ENCODE measurements around the gene RBMS2.
"Not testable (repeated sequence)": the region's sequence is repeated elsewhere in the genome, so short reads cannot be mapped to it uniquely, and the experiment has no call there.

The RBMS2 gene, protein sequence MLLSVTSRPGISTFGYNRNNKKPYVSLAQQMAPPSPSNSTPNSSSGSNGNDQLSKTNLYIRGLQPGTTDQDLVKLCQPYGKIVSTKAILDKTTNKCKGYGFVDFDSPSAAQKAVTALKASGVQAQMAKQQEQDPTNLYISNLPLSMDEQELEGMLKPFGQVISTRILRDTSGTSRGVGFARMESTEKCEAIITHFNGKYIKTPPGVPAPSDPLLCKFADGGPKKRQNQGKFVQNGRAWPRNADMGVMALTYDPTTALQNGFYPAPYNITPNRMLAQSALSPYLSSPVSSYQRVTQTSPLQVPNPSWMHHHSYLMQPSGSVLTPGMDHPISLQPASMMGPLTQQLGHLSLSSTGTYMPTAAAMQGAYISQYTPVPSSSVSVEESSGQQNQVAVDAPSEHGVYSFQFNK

DNA sequence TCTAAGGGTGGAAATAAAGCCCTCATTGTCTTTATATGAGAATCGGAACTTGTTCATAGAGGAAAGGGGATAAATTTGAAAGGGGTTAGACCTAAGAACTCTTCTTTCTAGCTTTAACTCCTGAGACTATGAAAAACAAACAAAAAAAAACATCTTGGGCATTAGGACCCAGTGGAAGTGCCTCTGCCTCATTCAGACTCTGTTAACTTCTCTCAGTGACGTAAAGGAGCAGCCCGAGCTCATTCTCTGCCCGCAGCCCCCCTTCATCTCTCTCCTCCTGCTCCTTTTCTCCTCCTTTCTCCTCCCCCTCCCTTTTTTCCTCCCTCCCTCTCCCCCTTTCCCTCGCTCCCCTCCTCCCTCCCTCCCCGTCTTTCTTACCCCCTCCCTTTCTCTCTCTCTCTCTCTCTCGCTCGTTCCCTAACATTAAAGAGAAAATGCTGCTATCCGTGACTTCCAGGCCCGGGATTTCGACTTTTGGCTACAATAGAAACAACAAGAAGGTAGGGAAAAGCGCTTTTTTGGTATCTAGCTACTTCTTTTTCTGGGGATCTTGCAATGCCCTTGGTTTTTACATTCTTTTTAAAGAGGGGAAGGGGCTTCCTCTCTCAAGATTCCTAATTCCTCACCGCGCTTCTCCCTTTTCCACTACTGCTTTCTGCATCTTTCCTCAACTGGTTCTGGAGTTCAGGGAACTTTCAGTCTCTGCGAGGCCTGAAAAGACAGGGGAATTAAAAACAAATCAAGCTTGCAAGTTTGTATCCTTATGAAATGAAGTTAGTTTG lies at the start of gene RBMS2:
RBMS2 (plus strand) TSS at position 231 of the 782 bp plus-strand sequence; CDS start at position 435, 204 bp downstream.
- DNase-seq: peak in 51 of 56 donors; percentile 1 to 84 (median 49)

DNA sequence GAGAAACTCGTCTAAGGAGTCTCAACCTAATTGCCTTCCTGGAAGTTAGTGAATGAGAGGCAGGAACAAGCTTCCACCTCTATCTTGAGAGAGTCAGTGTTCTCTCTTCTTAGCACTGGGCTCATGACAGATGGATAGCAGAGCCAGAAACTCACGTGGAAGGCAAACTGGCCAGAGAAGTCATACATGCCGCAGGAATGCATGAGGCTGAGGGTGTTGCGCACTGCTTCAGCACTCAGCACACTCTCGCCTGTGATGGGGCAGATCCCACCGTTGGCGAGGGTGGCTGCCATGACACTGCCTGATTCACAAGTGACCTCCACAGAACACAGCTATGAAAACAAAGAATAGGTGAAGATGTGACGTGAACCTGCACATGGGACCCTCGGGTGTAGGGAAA lies 47.2 kb upstream of the RBMS2 start:
- DNase-seq: no peak

DNA sequence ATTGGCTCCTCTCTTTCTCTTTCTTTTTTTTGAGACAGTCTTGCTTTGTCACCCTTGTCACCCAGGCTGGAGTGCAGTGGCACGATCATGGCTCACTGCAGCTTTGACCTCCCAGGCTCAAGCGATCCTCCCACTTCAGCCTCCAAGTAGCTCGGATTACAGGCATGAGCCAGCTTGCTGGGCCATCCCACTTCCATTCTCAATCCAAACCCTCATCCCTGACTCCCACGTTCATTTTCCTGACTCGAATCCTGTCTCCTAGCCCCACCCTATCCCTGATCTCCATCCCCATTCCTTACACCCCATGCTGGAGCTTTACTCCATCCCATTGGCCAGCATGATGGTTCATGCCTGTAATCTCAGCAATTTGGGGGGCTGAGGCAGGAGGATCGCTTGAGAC lies 45.5 kb upstream of the RBMS2 start:
- DNase-seq: no peak

DNA sequence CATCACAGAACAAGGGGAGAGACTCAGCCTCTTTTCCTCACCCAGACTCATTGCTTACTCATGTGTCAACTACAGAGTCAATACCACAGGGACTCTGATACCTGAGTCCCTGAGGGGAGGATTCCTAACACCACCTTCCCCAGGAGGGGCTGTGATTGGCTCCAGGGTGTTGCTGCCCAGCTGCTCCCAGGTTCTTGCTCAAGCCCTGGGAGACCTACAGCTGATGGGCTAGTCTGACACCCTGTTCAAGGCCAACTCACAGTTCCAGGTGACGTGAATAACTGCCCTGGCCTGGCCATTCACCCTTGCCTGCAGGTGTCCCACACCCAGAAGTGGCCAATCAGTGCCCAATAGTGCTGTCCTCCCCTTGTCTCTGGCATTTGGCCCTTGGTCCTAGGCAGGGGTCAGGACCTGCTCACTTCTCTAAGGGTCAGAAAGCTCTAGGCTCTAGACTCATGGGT lies 44.6 kb upstream of the RBMS2 start:
- DNase-seq: no peak

DNA sequence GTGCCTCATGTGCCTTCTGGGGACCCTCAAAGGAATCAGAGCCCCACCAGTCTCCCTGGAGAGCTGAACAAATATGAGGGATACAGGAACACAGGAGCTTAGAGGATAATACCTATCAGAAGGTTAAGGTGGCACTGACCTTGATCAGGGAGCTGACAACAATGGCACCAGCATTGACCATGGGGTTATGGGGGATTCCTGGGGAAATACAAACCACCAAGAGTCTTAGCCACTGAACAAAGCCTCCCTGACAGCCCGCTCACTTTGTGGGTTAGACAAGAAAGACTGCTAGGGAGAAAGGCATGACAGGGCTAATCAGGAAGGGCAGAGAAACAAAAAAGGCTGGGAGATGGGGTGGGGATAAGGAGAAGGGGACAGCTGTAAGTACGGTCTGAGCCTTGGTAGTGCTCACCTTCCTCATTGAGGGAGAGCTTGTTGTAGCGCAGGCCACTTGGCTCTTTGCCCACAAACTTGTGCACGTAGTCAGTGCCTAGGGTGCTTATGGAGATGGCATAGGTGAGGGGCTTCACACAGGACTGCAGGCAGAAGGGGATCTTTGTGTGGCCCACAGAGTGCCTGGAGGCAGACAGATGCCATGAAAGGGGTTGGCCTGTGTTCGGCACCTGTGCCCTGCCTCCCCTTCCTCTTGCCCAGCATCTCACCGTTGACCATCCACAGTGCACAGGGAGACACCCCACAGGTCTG lies 43.9 kb upstream of the RBMS2 start:
- DNase-seq: no peak

DNA sequence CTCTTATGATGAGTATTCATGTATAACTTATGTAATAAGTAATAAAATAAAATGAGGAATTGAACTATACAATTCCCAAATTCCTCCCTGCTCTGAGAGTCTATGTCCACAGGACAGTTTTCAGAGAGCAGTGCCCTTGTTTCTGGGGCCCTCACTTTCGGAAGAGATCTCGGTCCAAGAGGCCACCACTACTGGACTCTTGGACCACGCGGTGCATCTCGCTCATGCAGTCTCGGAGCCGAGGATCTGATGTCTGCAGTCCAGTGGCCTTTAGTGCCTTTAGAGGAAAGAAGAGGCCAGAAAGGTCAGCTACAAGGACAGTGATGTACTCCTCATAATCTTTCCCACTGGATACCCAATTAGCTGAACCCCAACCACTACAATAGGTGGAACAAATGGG lies 42.0 kb upstream of the RBMS2 start:
- DNase-seq: no peak

DNA sequence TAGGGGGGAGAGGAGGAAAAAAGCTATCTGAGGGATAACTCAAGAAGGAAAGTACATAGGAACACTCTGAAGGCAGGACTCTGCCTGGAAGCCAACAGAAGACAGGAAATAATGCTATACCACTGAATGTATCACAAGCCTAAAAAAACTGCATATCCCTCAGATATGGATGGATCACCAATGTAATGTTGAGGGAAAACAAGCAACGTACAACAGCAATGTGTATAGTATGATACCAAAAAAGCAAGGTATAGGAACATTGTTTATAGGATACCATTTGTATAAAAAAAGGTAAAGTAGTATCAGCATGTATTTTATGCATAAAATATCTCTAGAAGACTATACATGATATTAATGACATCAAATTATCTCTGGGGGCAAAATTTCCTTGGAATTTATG lies 37.1 kb upstream of the RBMS2 start:
- no peak for DNase-seq

DNA sequence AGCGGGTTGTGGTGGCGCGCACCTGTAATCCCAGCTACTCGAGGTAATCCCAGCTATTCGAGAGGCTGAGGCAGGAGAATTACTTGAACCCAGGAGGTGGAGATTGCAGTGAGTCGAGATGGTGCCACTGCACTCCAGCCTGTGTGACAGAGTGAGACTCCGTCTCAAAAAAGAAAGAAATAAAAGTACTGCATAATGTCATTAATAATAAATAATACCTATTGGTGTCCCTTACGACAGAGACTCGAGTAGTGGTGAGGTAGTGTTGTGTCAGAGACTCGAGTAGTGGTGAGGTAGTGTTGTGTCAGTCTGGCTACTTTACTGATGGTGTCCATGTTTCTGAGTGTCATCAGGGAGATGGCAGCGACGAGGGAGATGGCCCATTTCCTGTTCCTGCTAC lies 34.9 kb upstream of the RBMS2 start:
- DNase-seq: no peak

DNA sequence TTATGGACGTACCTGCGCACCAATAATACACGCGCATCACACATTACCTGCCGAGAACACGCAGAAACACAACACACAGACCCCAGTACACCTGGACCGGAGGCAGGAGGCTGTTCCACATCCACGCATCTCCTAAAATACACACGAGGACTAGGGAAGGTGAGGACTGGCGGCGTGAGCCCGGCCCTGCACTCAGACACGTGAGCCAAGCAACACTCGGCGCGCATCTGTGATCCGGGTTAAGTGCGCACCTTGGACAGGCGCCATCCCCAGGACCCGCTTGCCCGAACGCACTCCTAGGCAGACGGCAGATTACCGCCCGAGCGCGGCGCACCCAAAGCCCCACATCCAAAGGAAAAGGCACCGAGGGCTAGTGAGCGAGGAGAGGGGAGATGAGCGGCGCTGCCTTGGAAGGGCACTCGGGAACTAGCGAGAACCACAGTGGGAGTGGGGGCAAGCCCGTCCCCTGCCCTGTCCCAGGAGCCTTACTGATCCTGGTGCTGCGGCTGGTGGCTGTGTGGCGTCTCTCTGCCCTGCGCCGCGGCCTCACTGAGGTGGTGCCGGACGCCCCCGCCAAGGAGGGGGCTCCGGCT lies 34.1 kb upstream of the RBMS2 start:
- DNase-seq: peak in 21 of 56 donors; percentile 10 to 53 (median 26)

DNA sequence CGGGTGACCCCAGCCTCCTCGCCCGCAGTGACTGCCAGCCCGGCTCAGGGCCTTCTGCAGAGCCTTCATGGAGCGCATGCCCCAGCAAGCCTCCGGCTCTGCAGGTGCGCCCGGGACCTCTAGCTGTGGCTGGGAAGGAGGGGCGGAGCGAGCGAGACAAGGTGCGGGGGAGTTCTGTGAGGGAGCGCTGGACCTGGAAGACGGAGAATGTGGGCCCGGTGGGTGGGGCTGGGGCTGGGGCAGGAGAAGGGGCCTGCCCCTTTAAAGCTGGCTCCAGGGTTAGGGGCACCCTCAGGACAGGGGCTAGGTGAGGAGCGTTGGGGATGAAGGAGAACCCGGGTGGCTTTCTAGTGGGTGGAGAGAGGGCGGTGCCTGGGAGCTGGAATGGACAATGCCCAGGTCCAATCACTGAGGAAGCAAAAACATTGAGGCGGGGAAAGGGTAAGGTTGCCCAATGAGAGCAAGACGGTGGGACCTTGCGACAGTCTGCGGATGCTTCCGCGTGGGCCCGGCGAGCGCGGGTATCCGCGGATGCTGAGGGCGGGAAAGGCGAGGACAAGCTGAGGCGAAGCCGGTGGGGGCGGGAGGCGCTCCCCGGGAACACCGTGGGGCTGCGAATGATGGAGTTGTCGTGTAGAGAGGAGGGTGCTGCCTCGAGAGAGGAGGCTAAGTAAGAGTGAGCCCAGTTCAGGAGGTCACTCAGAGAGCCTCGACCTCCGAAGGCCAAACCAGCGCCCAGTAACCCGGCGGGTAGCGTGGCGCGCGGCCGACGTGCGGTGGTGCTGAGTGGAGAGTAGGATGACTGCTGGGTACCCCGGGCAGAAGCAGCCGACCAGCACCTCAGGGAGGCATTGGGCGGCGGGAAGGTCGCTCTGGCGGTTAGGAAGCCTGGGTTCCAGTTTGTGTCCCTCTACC lies 33.3 kb upstream of the RBMS2 start, which contains the start of gene GLS2:
GLS2 (minus strand) TSS at position 121 of the 915 bp plus-strand sequence; CDS start at position 78, 43 bp downstream.
- DNase-seq: peak in 53 of 56 donors; percentile 26 to 84 (median 66)

DNA sequence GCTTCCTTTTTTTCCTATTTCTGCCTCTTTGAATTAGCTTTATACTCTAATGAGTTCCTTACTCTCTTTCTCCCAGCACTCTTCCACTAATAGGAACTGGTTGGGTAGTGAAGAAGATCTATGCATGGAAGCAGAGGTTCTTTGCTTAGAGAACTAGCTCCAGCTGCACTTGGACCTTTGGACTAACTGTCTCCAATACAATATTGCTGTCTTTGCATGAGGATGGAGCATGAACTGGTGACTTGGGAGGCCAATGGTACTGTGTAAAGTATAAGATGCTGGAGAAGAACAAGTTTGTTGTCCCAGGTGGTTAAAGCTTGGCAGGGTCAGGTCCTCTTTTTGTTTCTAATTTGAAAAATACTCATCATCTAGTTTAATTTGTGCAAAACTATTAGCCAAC lies 31.3 kb upstream of the RBMS2 start:
- no peak for DNase-seq

DNA sequence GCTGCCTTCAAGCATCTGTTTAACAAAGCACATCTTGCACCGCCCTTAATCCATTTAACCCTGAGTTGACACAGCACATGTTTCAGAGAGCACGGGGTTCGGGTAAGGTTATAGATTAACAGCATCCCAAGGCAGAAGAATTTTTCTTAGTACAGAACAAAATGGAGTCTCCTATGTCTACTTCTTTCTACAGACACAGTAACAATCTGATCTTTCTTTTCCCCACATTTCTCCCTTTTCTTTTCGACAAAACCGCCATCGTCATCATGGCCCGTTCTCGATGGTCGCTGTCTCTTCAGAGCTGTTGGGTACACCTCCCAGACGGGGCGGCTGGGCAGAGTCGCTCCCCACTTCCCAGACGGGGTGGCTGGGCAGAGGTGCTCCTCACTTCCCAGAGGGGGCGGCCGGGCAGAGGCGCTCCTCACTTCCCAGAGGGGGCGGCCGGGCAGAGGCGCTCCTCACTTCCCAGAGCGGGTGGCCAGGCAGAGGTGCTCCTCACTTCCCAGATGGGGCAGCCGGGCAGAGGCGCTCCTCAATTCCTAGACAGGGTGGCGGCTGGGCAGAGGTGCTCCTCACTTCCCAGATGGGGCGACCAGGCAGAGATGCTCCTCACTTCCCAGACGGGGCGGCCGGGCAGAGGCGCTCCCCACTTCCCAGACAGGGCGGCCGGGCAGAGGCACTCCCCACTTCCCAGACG lies 28.1 kb upstream of the RBMS2 start:
- not testable (repeated sequence) for DNase-seq

DNA sequence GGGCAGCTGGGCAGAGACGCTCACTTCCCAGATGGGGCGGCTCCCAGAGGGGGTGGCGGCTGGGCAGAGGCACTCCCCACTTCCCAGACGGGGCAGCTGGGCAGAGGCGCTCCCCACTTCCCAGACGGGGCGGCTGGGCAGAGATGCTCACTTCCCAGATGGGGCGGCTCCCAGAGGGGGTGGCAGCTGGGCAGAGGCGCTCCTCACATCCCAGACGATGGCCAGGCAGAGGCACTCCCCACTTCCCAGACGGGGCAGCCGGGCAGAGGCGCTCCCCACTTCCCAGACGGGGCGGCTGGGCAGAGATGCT lies 27.6 kb upstream of the RBMS2 start:
- DNase-seq: not testable (repeated sequence)

DNA sequence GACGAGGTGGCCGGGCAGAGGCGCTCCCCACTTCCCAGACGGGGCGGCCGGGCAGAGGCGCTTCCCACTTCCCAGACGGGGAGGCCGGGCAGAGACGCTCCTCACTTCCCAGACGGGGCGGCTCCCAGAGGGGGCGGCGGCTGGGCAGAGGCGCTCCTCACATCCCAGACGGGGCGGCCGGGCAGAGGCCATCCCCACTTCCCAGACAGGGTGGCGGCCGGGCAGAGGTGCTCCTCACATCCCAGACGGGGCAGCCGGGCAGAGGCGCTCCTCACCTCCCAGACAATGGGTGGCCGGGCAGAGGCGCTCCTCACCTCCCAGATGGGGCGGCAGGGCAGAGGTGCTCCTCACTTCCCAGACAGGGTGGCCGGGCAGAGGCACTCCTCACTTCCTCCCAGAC lies 27.1 kb upstream of the RBMS2 start:
- DNase-seq: not testable (repeated sequence)

DNA sequence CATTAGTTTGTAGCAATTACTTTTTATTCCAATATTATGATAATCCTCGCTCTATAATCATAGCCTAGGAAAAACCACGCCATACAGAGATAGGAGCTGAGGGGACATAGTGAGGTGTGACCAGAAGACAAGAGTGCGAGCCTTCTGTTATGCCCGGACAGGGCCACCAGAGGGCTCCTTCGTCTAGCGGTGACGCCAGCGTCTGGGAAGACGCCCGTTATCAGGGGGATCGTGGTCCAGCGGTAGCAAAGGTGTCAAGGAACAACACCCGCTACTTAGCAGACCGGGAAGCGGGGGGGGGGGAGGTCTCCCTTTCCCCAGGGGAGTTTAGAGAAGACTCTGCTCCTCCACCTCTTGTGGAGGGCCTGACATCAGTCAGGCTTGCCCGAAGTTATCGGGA lies 24.9 kb upstream of the RBMS2 start:
- DNase-seq: peak in 35 of 56 donors; percentile 2 to 65 (median 20)

DNA sequence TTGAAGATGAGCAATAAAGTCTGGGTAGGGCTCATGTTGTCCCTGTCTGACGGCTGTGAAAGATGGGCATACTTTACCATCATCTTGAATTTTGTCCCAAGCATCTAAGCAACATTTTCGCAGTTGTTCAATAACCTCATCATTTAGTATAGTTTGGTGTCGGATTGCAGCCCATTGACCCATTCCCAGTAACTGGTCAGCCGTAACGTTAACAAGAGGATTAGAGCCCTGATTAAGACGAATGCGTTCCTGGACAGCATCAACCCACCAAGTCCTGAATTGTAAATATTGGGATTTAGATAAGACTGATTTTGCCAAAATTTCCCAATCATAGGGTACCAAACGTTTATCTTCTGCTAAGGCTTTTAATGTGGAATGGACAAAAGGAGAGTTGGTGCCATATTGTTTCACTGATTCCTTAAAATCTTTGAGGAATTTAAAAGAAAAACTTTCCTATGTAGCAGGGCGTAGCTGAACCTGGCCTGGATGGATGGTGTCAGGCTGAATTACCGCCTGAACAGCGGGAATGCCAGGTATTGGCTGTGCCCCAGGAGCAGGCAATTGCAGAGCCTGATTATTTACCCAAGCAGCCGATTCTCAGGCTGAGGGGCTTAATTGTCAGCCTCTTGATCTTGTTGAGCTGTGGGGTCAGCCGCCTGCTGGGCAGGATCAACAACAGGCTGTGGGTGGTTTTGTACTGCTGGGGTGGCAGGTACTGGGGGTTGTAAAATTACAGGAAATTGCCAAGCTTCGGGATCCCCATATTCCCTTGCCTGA lies 23.3 kb upstream of the RBMS2 start:
- not testable (repeated sequence) for DNase-seq

DNA sequence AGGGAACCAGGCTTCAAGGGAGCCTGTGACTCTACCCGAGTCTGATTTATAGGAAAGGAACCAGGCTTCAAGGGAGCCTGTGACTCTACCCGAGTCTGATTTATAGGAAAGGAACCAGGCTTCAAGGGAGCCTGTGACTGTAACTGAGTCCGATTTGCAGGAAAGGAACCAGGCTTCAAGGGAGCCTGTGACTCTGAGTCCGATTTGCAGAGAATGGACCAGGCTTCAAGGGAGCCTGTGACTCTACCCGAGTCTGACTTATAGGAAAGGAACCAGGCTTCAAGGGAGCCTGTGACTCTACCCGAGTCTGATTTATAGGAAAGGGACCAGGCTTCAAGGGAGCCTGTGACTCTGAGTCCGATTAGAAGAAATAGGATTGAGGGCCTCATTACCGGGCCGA lies 22.2 kb upstream of the RBMS2 start:
- DNase-seq: not testable (repeated sequence)

DNA sequence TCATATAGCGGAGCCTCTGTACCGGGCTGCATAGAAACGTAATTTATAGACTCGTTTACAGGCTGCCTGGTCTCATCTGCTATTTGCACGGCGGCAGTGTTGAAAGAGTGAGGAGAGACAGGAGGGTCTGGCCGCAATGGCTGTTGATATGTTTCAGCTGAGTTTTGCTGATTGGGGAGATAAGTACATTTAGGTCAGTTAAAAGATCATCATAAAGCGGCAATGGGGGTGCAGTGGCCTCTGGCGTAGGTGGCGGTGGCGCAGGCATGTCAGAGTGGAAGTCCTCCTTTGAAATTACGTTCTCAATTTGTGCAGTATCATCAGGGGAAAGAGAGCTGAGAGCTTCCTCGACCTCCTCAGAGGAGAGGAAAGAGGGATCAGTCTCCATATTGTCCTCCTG lies 21.7 kb upstream of the RBMS2 start:
- not testable (repeated sequence) for DNase-seq

DNA sequence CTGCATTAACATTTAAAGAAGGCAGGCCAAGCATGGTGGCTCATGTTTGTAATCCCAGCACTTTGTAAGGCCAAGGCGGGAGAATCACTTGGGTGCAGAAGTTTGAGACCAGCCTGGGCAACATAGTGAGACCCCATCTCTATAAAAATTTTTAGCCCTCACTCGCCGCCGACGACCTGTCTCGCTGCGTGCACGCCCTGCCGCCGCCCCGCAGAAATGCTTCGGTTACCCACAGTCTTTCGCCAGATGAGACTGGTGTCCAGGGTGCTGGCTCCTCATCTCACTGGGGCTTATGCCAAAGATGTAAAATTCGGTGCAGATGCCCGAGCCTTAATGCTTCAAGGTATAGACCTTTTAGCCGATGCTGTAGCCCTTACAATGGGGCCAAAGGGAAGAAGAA lies 10.8 kb upstream of the RBMS2 start:
- DNase-seq: no peak
